ENCODE measurements around the gene USH2A.

Gene USH2A

DNA sequence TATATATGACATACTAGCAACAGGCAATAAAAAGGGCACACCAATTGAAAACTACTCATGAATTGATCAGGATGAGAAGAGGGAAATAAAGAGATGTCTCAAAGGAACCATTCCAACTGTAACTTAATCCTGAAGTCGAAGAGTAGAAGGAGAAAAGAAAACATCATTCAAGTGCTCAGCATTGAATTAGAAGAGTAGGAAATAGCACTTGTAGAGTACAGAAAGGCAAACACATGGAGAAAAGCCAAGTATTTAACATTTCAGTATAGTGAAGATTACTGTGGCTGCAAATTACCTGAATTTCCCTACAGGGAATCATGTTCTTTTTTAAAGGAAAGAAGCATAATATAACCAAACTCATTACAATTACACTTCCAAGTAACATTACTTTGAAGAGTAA, 651.1 kb downstream of the USH2A start:
- DNase-seq = no peak

DNA sequence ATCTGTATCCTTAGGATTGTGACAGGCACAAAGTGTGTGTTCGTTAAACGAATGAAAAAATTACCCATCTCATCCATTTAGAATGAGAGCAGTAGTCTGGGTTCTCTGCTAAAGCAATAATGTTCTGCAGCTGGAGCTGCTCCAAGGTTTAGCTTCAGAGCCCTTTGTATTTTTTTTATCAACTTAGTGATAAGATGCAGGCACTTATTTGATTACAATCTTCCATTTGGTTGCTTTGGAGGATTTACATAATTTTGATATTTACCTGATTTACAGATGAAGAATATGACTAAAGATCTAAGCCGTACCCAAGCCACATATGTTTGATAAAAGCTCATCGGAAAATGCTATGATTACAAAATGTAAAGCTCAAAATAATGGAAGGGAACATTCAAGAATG, 654.9 kb downstream of the USH2A start:
- no peak for DNase-seq

DNA sequence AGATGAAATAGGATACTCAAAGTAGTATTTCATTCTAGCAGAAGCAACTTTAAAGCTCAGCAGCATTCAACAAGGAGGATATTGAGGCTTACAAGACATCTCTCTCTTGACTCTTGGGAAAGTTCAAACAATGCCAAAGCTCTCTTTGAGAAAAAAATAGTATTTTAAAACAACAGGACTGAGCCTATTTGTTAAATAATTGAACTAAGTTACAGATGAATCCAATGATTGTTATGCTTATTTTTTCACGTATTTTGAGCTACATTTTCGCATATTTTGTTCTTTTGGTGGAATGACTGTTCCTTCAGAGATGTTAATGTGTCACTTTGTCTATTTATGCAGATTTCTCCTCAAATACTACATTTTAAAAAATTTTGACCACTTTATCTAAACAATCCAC, 655.5 kb downstream of the USH2A start:
- no peak for DNase-seq

DNA sequence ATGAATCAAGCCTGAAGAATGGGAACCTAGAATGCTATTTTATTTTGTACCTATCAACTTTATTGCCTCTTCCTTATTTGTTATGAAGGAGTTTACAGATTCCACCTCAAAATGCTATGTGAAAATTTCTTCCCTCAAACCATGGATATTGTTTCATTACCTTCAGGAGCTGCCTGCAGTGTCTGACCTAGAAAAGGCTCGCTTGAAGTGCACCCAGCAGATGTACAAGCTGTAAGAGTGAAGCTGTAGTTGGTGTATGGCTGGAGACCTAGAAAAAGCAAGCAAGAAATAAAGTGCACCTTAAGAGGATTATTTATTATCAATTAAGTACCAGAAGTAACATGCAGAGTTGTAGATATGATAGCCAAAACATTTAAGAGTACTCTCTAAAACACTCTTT, 656.7 kb downstream of the USH2A start:
- no peak for DNase-seq

DNA sequence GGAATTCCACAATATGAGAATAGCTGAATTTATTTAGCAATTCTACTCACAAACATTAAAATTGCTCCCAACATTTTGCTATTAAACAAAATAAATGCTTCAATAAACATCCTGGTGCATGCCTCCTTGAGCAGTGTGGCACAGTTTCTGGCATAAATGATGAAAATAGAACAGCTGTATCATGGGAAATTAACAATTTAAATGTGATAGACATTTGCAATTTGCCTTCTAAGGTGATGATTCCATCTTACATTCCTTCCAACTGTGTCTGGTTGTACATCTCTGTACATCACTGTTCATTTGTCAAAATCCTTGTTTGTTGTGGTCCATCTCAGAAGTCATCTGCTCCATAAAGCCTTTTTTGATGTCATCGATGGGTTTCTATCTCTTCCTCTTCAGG, 657.4 kb downstream of the USH2A start:
- no peak for DNase-seq

DNA sequence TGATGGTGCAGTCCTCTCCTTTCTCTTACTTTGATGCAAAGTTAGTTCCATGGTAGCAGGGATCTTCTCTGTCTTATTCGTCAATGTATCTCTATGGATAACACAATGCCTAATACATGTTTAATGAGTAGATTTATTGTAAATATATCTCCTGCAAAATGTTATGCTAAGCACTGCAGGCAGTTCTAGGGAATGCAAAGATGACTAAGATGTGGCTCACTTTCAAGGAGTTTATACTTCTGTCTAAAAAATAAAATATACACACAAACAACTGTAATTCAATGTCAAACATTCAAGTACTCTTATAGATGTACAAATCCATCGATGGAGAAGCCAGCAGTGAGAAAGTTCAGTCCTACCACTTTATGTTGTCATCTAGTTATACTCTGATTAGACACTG, 661.8 kb downstream of the USH2A start:
- DNase-seq = no peak

DNA sequence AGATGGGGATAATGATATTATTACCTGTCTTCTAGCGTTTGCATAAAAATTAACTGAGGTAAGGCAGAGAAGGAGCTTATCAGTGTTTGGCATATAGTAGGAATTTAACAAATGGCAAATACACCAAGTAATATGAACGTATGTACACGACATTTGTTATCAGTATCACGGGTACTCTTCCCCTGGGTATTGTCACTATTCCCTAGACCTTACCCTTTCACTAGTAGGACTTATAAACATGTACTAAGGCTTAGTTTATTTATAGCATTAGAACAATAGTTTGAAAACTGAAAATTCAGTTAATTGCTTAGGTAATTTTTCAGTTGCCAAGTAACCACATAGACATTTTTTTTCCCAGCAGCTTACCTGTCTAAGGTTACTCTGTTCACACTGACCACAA, 669.1 kb downstream of the USH2A start:
- no peak for DNase-seq

DNA sequence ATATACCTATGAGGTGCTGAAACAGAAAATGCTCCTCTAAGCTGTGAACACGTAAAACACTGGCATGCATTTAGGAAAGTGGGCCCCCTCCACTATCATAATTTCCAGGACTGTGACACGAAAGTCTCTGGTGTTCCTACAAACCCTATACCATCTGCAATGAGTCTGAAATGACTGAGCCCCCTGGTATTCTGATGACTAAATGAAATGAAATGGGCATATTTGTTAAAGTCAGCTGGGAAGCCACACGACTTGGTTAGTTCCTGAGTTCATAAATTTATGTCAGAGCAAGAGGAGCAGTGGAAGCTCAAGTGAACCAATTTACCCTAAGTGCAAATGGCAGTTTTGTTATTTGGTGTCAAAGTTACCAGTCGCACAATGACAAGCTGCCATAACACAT, 673.8 kb downstream of the USH2A start:
- DNase-seq = no peak

DNA sequence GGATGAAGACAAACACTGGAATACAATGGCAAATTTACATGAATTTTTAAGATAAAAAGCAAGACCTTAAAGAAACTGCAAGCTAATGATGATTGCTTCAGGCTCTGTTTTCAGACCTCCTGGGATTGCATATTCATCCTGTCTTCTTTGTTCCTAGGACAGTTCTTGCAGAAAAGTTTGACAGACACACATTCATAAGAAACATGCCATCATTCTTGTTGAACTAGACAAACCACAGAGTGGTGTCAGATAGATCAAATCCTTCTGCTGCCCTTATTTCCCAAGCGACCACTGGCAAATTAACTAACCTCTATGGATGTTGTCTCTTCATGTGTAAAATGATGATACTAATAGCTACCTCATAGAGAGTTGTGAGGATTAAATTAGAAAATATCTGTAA, 674.8 kb downstream of the USH2A start:
- no peak for DNase-seq

DNA sequence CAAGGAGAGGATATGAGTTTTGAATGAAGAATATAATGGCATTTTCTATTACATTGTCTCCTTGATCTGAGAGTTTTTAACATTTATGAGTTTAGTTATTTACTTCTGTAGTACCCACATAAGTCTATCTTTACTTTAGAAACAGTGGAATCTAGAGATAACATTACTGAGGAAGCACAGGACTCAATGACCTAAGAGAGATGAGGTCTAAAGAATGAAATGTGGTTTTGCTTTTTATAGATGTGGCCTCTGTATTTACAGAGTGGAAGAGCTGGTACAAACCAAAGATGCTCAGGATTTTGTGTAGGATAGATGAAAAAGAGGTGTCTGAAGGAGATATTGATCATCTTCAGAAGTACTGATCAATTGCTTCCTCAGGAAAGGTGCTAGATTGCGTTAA, 678.8 kb downstream of the USH2A start:
- DNase-seq = no peak

DNA sequence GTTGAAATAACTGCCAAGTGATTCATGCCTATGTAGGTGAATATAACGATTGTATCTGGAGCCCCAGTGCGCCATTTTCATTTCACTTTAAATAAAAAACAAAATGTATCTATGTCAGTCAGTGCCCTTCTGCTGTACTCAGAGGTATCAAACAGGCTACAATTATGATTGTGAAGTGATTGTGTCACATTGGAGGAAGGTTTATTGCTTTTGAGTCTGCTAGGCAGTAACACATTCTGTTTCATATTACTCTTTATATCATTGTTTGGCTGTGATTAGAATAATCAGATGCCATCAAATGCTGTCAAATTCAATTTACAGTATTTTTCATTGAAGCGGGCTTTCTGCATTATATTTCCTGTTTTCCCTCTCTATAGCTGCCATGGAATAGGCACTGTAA, 684.2 kb downstream of the USH2A start:
- DNase-seq = no peak

DNA sequence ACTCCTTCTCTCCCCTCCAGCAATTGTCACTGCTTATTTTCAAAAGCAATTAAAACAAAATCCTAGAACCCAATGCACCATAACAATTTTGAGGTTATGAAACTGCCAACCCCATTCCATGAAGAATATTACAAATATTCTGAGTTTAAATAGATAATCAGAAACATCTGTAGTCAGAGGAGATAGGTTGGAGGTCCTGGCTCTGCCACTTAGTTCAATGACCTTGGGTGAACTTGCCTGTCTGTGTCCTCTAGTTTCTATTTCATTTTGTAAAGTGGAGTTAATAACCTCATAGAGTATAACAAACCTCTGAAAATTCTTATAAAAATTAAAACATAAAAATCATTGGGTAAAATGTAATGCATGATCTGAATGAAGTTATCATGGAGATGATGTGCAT, 691.5 kb downstream of the USH2A start:
- DNase-seq = no peak

DNA sequence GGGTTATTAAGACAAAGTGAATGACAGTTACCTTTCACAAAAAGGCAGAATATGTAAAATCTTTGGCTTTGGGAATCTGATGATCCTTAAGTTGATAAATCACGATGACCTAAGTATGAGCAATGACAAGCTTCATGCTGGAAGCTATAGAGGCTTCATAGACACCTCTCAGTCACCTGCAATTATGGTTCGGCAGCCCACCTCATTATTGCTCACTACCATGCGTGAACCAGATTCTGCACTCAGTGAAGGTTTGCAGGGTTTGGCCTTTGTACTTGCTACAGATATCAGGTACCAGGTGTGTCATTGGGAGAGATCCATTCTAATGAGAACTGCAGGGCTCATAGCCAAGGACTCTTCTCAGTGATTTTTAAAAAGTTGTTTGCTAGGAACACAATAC, 692.6 kb downstream of the USH2A start:
- no peak for DNase-seq

DNA sequence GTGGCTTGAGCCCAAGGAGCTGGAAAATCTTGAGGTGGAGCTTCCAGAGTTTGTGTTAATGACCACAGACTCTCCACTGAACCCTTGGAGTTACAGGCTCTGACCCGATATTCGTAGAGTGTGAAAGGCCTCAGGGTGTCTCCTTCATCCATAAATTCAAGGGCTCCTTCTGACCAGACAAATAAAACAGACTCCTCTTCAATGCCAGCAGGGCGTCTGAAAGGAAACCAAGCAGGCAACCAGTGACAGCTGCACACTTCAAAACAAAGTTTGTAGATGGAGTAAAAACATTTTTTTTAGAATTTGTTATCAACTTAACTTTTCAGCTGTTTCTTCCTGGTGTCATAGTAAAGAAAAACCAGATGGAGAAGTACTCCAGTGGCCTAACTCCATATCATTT, 695.1 kb downstream of the USH2A start:
- DNase-seq = no peak

DNA sequence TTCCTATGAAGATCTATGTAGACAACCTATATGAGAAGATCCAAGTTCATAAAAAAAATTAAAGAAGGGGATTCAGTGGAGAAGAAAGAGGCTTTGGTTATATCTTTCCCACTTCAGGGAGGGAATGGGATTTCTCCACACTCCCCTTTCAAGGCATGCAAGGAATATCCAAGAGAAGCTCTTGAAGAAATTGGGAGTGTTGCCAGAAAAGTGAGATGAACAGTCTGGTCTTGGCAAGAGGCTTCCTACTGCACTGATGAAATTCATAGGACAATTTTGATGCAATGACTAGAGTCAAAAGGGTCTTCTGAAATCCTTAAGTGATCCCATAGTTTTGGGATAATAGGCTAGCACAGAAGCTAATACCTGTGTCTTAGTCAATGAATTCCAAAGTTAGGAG, 703.1 kb downstream of the USH2A start:
- DNase-seq = no peak

DNA sequence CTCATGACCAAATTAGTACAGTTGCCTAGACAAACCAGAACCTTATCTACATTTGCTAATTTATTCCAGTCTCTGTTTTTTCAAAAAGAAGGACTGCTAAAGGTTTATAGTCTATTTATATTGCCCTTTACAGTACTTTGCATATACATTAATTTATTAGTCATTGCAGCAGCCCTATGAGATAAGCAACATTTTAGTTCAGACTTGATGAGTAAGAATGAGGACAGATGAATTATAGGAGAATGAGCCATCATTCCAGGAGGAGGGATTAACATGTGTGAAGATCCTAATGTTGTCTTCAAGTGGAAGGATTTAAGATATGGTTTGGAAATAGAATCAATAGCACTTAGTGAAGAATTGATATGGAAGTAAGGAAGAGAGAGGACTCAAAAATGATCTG, 703.7 kb downstream of the USH2A start:
- no peak for DNase-seq

DNA sequence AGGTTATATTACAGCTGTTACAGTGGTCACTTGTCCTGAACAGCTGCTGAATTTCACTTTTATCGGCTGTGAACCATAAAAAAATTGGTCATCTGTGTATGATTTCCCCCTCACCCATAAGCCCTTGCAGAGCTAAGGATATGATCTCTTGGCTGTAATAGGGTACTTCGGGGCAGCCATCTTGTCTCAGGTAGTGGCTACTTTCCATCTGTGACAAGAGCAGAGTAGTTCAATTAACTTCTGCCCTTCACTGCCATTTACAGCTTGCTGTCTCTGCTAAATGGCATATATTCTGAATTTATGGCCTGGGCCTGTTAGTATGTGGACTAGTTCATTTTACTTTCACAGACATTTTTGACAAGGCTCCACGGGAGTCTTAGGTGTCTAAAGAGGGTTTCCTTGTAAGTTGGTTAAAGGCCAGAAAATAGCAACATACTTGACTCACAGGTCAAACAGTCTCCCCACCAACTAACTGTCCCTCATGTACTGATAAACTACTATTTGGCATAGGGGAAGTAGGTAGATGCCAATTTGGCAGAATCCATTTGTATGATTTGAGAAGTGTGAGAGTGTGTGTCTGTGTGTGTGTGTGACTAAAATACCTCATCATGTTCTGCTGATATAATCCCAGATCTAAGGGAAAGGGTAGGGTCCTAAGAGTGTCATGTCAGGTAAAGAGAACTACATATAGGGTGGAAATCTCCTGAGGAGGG, 704.5 kb downstream of the USH2A start:
- DNase-seq = no peak

DNA sequence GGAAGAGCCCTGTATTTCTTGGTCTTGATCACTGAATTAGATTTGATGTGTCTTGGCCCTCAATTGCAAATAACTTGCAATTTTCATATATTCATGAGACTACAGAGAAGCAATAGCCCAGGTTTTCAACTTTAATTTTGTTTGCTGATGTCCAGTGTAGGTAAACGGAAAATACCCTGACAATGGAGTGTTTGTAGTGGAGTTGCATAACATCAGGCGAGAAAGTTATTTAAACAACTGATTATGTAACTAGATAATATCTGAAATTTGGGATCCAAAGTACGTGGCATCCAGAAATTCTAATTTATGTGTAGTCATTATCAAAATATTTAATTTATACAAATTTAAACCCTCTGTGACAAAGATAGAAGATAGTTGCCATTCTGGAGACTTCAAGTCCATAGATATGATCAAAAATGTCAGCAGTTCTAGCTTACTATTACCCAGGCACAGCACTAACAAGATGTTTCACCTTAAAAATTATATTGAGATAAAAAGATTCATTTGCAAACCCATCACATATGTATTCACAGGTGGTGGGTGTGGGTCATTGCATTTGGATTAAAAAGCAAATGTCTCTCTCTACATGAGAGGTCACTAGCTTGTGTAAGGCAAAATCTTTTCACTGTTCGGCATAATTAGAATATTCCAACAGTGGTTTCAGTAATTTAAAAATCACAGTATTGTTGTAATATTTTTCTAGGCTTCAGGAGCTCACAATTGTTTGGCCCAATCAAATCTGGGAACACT, 705.4 kb downstream of the USH2A start:
- no peak for DNase-seq

DNA sequence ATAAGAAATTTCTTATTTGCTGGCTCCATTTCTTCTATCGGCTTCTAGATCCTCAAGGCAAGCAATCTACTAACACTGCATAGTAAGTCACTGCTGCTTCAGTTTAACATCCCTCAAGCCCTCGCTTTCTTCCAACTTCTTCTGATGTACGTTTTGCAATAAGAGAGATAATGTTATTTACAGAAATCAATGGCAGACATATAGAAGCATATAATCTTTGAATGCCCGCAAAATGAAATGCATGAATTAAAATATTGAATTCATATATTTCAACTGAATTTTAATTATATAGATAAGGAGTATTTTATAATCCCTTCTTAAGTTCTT, 712.4 kb downstream of the USH2A start:
- DNase-seq = no peak

DNA sequence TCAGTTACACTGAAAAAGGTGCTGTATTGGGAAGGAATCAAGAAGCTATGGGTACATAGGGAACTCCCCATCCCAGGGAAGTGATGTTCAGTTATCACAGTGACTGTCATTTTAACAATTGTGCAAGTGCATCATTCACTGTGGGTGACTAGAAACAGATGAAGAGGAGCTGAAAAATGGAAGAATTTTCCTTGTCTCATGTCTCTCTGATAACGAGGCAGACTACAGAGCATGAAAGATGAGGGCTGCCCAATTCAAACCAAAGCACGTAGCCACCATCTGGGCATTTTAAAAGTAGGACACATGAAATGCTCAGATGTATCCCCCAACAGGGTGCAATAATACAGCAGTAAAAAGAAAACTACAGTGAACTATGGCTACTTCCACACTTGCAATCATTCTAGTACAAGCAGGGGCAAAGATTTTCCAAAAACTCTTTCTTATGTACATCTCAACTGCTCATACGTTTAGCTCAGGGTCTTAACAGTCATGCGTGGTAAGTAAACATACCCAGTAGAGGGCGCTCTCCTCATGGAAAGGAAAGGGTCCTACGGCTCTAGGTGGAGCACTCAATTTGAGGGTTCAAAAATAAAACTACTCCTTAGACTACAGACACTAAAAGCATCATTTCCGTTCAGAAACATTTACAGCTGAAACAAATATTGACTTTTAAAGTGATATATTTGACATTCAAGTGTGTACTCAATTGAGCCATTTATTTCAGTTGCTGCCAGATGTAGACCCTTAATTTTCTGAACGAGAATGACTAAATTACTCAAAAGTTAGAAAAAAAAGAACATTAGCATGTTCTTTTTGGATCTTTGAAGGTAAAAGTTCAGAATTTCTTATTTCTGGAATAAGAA, 713.0 kb downstream of the USH2A start:
- no peak for DNase-seq

DNA sequence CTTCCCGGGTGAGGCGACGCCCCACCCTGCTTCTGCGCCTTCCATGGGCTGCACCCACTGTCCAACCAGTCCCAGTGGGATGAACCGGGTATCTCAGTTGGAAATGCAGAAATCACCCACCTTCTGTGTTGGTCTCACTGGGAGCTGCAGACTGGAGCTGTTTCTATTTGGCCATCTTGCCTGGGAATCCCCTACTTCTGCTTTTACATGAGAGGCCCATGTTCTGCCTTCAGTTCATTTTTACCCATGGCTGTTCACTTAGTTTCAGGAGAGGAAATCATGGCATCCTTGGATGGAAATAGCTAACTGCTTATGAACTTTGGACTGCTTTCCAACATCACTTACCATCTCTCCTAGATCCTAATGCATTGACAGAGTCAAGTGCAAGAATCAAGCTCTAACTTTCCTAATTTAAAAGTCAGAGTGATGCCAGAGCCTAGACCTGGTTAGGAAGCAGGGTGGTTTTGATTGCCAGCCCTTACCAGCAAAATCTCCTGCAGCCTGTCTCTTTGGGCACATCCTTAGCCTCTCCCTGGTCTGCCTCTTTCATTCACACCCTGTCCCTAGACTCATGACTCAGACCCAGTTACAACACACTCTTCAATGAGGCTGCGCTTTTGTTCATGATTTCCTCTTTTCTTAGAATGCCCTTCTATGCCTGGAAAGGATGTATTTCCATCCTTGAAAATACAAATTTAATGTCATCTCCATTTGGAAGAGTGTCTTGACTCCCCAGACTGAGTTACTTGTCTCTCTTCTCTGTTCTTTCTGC, 719.0 kb downstream of the USH2A start:
- no peak for DNase-seq

DNA sequence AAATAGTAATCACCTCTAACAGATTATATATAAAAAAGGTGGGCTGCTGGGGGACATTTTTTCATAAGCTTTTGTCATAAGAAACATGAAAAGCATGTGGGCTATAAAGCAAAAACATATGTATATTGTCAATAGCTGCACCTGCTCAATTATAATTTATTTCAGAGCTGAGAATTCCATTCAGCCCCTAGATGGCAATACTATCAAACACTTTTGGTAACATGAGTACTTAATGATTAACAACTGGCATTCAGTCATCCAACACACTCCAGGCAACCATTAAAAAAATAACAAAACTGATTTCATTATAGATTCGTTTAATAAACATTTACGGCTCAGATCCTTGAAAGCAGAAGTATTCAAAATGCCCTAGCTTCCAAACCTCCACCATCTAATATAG, 741.0 kb downstream of the USH2A start:
- DNase-seq = no peak

DNA sequence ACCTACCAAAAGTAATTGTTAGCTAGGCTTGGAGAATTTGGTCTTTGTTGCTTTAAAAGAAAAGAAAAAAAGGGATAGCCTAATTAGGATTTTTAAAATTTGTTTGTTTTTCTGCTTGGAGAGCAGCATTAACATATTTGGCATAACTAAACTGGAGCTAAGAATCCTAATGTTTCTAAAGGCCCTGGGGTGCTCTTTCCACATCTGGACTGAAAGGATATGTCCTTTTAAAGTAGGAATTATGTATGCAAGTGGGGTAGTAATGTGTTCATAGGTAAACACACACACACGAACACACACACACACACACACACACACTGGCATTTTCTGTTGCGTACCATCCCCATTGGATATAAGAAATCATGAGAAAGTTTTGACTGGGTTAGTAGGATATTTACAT, 742.2 kb downstream of the USH2A start:
- DNase-seq = no peak

Data from activated CD4-positive, alpha-beta T cell treated with anti-CD3 and anti-CD28 coated beads, Interleukin-2, amount 50 U/mL, for 48 hours (primary cell).